HepG2 (cell line): ENCODE measurements around the gene S100A8. TPM values are rescaled to one million over a fixed set of nuclear protein-coding genes. Genes with fewer than 3 reads are reported as not detected.

Experiments
- ATF7-NPFF ChIP-seq: sonication (generic); formaldehyde crosslinking; IDR thresholded peaks from 2 replicates; pipeline ENCODE4 v1.8.1; 2023; ENCODE audit warnings: mild to moderate bottlenecking, low read depth, missing genetic modification reagents, moderate library complexity
- BORCS8-MEF2B ChIP-seq: sonication (generic); formaldehyde crosslinking; IDR thresholded peaks from 2 replicates; pipeline ENCODE4 v1.8.0; 2022; ENCODE audit warnings: mild to moderate bottlenecking, missing genetic modification reagents
- MED8 ChIP-seq: sonication (generic); formaldehyde crosslinking; IDR thresholded peaks from 2 replicates; pipeline ENCODE4 v1.8.1; 2023; ENCODE audit warnings: mild to moderate bottlenecking, missing genetic modification reagents; ENCODE audit not compliant: insufficient replicate concordance
- NBN ChIP-seq: fragments of 450-650 bp; conservative IDR thresholded peaks from 2 replicates; pipeline ENCODE4 v1.6.1; 2017
- POLR2A ChIP-seq, 2 experiments: IDR thresholded peaks; 2 replicates each; pipeline ENCODE4 v1.6.1; 2011; ENCODE audit warnings: low read depth in 2 of 2, low read length in 2 of 2, mild to moderate bottlenecking in 1 of 2, moderate library complexity in 1 of 2; ENCODE audit not compliant: insufficient read depth in 1 of 2
- SCMH1 ChIP-seq: sonication (generic); formaldehyde crosslinking; IDR thresholded peaks from 2 replicates; pipeline ENCODE4 v1.9.0; 2021; ENCODE audit warnings: missing genetic modification reagents, mild to moderate bottlenecking, borderline replicate concordance
- SOX6 ChIP-seq, 2 experiments: fragments of 450-650 bp in 1 of 2; sonication (generic) in 1 of 2; formaldehyde crosslinking in 1 of 2; IDR thresholded peaks; 2 replicates each; pipeline versions ENCODE4 v1.4.0 to v1.6.1; 2017 to 2020; ENCODE audit warnings: antibody characterized with exemption in 1 of 2, mild to moderate bottlenecking in 1 of 2, missing genetic modification reagents in 1 of 2
- UBTF ChIP-seq: sonication (generic); formaldehyde crosslinking; IDR thresholded peaks from 2 replicates; pipeline ENCODE4 v1.4.0; 2020; ENCODE audit warnings: mild to moderate bottlenecking, missing genetic modification reagents
- ZNF138 ChIP-seq: sonication (generic); formaldehyde crosslinking; IDR thresholded peaks from 2 replicates; pipeline ENCODE4 v1.5.0; 2020; ENCODE audit warnings: mild to moderate bottlenecking, low read depth, missing genetic modification reagents
- ZNF260 ChIP-seq: sonication (generic); formaldehyde crosslinking; IDR thresholded peaks from 2 replicates; pipeline ENCODE4 v1.4.0; 2020; ENCODE audit warnings: missing genetic modification reagents, low read depth, mild to moderate bottlenecking, borderline replicate concordance
- ZNF558 ChIP-seq: sonication (generic); formaldehyde crosslinking; IDR thresholded peaks from 2 replicates; pipeline ENCODE4 v1.9.0; 2022; ENCODE audit warnings: mild to moderate bottlenecking, missing genetic modification reagents, borderline replicate concordance
- ZNF747 ChIP-seq: sonication (generic); formaldehyde crosslinking; IDR thresholded peaks from 2 replicates; pipeline ENCODE4 v1.8.1; 2023; ENCODE audit warnings: missing genetic modification reagents, mild to moderate bottlenecking, borderline replicate concordance
- ZNF761 ChIP-seq: sonication (generic); formaldehyde crosslinking; conservative IDR thresholded peaks from 2 replicates; pipeline ENCODE4 v1.4.0; 2020; ENCODE audit warnings: mild to moderate bottlenecking, missing genetic modification reagents
- polyA plus RNA-seq, 8 experiments: library from polyadenylated mRNA; depleted of rRNA in 3 of 8; stranded (reverse) in 7 of 8; unstranded in 1 of 8; fragments of >200 nt; fragmentation: Illumina TruSeq in 4 of 8; extraction: Trizol in 4 of 8; gene quantifications; 2 replicates each; pipeline versions ENCODE4 v1.2.1 to v1.2.3, GENCODE V29; 2011 to 2016; ENCODE audit warnings: low read depth in 4 of 8, missing spikeins in 1 of 8, mixed read lengths in 1 of 8; ENCODE audit not compliant: insufficient read depth in 1 of 8
- total RNA-seq, 5 experiments: library from RNA; depleted of rRNA; stranded (reverse); fragments of >200 nt; fragmentation: Illumina TruSeq; extraction: Trizol; gene quantifications; 2 replicates each; pipeline ENCODE4 v1.2.3, GENCODE V29; 2016; ENCODE audit warnings: low read depth in 1 of 5
- TF ChIP-seq, protein P1 (sequence below): IDR thresholded peaks from 2 replicates; pipeline ENCODE4 v1.6.1; 2012; ENCODE audit warnings: low read depth, low read length, improper control_type of control experiment
- TF ChIP-seq, protein P2 (sequence below): sonication (generic); formaldehyde crosslinking; IDR thresholded peaks from 2 replicates; pipeline ENCODE4 v1.9.0; 2021; ENCODE audit warnings: missing genetic modification reagents, borderline replicate concordance

S100A8 gene
- total and polyA plus RNA-seq, 2 of the 13 experiments (the other 11 are each of a cell fraction or from before 2014, with no cell fraction given), result not detected

DNA sequence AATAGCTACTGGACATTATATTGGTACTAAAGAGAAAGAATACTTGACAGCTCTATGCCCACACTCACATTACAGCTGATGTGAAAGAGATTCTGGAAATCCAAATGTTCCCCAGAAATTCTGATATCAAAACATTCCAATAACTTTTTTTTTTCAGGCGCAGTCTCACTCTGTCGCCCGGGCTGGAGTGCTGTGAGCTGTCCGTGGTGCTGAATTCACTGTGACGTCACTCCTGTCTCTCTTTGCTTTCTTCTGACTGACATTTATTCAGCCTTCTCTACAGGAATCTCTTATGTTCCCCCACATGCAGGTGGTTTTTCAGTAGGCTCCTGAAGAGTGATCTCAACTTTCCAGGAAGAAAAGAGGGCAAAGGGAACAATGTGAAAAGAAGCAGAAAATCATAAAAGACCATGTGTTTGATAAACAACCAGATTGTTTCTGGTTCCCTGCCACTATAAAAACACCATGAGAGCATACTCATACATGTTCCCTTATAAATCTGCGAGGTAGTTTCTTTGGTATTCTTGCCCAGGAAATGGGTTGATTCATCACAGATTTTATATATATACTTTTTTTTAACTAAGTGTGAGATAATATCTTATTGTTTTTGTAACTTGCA is 31.7 kb upstream of the S100A8 start (continued):
- TF ChIP-seq BORCS8-MEF2B (CRISPR knock-in tag) (0 out of 2 replicates have a peak, but pooled peaks have one; percentile 42), ZNF138 (CRISPR knock-in tag) (no peak), ZNF260 (no peak), ZNF747 (CRISPR knock-in tag) (no peak), SCMH1 (CRISPR knock-in tag) (no peak), NBN (no peak), ATF7-NPFF (CRISPR knock-in tag) (no peak), MED8 (CRISPR knock-in tag) (no peak), POLR2A (IDR thresholded peaks at IDR 0.05; ENCODE audit: insufficient read depth in 1 of 2, low read depth in 2 of 2, low read length in 2 of 2) (no peak), UBTF (CRISPR knock-in tag) (no peak), ZNF761 (CRISPR knock-in tag) (no peak), ZNF558 (no peak), SOX6 (IDR thresholded peaks at IDR 0.05) (no peak), SOX6 (CRISPR knock-in tag; IDR thresholded peaks at IDR 0.05) (no peak)
- TF ChIP-seq, protein P1, sequence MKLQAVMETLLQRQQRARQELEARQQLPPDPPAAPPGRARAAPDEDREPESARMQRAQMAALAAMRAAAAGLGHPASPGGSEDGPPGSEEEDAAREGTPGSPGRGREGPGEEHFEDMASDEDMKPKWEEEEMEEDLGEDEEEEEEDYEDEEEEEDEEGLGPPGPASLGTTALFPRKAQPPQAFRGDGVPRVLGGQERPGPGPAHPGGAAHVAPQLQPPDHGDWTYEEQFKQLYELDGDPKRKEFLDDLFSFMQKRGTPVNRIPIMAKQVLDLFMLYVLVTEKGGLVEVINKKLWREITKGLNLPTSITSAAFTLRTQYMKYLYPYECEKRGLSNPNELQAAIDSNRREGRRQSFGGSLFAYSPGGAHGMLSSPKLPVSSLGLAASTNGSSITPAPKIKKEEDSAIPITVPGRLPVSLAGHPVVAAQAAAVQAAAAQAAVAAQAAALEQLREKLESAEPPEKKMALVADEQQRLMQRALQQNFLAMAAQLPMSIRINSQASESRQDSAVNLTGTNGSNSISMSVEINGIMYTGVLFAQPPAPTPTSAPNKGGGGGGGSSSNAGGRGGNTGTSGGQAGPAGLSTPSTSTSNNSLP, result no peak
- TF ChIP-seq, protein P2, sequence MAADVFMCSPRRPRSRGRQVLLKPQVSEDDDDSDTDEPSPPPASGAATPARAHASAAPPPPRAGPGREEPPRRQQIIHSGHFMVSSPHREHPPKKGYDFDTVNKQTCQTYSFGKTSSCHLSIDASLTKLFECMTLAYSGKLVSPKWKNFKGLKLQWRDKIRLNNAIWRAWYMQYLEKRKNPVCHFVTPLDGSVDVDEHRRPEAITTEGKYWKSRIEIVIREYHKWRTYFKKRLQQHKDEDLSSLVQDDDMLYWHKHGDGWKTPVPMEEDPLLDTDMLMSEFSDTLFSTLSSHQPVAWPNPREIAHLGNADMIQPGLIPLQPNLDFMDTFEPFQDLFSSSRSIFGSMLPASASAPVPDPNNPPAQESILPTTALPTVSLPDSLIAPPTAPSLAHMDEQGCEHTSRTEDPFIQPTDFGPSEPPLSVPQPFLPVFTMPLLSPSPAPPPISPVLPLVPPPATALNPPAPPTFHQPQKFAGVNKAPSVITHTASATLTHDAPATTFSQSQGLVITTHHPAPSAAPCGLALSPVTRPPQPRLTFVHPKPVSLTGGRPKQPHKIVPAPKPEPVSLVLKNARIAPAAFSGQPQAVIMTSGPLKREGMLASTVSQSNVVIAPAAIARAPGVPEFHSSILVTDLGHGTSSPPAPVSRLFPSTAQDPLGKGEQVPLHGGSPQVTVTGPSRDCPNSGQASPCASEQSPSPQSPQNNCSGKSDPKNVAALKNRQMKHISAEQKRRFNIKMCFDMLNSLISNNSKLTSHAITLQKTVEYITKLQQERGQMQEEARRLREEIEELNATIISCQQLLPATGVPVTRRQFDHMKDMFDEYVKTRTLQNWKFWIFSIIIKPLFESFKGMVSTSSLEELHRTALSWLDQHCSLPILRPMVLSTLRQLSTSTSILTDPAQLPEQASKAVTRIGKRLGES, result peak; percentile 81
